GM23338 (cell line): ENCODE data around the gene C5orf22. TPM values are rescaled to one million over a fixed set of nuclear protein-coding genes. Genes with fewer than 3 reads are reported as not detected.
"Not testable (repeated sequence)": the region's sequence is repeated elsewhere in the genome, so short reads cannot be mapped to it uniquely, and the experiment has no call there.

ENCODE experiments used
- ATAC-seq: fragments of 200-7000 bp; cut with Tn5 transposase; 3 replicates; pipeline ENCODE4 v1.9.1; 2020
- DNase-seq: peaks from one replicate; pipeline ENCODE4 v3.0.0-alpha.2; 2015; ENCODE audit warnings: low spot score
- H2AFZ ChIP-seq: fragments of 200-600 bp; sonication (generic); 2 replicates; pipeline ENCODE4 v1.8.0; 2016; ENCODE audit warnings: antibody characterized with exemption, mild to moderate bottlenecking, moderate library complexity
- H3F3A ChIP-seq: fragments of 200-600 bp; sonication (generic); replicated peaks from 2 replicates; pipeline ENCODE4 v1.8.0; 2017; ENCODE audit warnings: antibody characterized with exemption, mixed run types, low read depth
- H3K27ac ChIP-seq: fragments of 200-600 bp; sonication (generic); 2 replicates; pipeline ENCODE4 v1.6.1; 2016; ENCODE audit warnings: low read depth
- H3K27me3 ChIP-seq: fragments of 200-600 bp; sonication (generic); 2 replicates; pipeline ENCODE4 v1.8.0; 2016; ENCODE audit warnings: mild to moderate bottlenecking, mixed run types, moderate library complexity; ENCODE audit not compliant: insufficient read depth
- H3K36me3 ChIP-seq: fragments of 200-600 bp; sonication (generic); 2 replicates; pipeline ENCODE4 v1.8.0; 2016; ENCODE audit warnings: mild to moderate bottlenecking; ENCODE audit not compliant: insufficient read depth
- H3K4me1 ChIP-seq: fragments of 200-600 bp; sonication (generic); 2 replicates; pipeline ENCODE4 v1.8.0; 2016; ENCODE audit warnings: mild to moderate bottlenecking, moderate library complexity; ENCODE audit not compliant: insufficient read depth
- H3K4me2 ChIP-seq: fragments of 200-600 bp; sonication (generic); 2 replicates; pipeline ENCODE4 v1.7.1; 2017; ENCODE audit warnings: mixed run types
- H3K4me3 ChIP-seq: fragments of 200-600 bp; sonication (generic); 2 replicates; pipeline ENCODE4 v1.6.1; 2016; ENCODE audit warnings: mixed run types
- H3K79me2 ChIP-seq: fragments of 200-600 bp; sonication (generic); replicated peaks from 2 replicates; pipeline ENCODE4 v1.8.0; 2017; ENCODE audit warnings: mild to moderate bottlenecking; ENCODE audit not compliant: insufficient read depth
- H3K9me2 ChIP-seq: fragments of 200-600 bp; sonication (generic); 2 replicates; pipeline ENCODE4 v1.8.0; 2017; ENCODE audit not compliant: insufficient read depth
- H4K20me1 ChIP-seq: fragments of 200-600 bp; sonication (generic); replicated peaks from 2 replicates; pipeline ENCODE4 v1.8.0; 2017; ENCODE audit warnings: mild to moderate bottlenecking; ENCODE audit not compliant: insufficient read depth
- H3K27ac Mint-ChIP-seq: 2 replicates; pipeline ENCODE4 v1.8.0; 2020; ENCODE audit warnings: inconsistent platforms, mild to moderate bottlenecking, moderate library complexity, mixed read lengths
- H3K27me3 Mint-ChIP-seq: 3 replicates; pipeline ENCODE4 v1.8.0; 2022; ENCODE audit warnings: low read depth, mild to moderate bottlenecking, moderate library complexity, mixed read lengths, inconsistent platforms; ENCODE audit not compliant: insufficient read depth, poor library complexity
- H3K36me3 Mint-ChIP-seq: 3 replicates; pipeline ENCODE4 v1.8.0; 2021; ENCODE audit warnings: low read depth, mild to moderate bottlenecking, inconsistent platforms, moderate library complexity, mixed read lengths
- H3K4me1 Mint-ChIP-seq: 3 replicates; pipeline ENCODE4 v1.8.0; 2020; ENCODE audit warnings: mild to moderate bottlenecking, inconsistent platforms, mixed read lengths
- H3K4me3 Mint-ChIP-seq: 3 replicates; pipeline ENCODE4 v1.8.0; 2021; ENCODE audit warnings: moderate library complexity, mild to moderate bottlenecking, inconsistent platforms, mixed read lengths
- H3K9me3 Mint-ChIP-seq: 3 replicates; pipeline ENCODE4 v1.8.0; 2020; ENCODE audit warnings: moderate library complexity, mild to moderate bottlenecking, inconsistent platforms, mixed read lengths
- ETS1 ChIP-seq: IDR thresholded peaks from 2 replicates; pipeline ENCODE4 v1.6.1; 2016; ENCODE audit warnings: antibody characterized with exemption
- EZH2phosphoT487 ChIP-seq: fragments of 200-600 bp; sonication (generic); IDR thresholded peaks from one replicate; pipeline ENCODE4 v1.8.1; 2018; ENCODE audit warnings: antibody characterized with exemption; ENCODE audit not compliant: unreplicated experiment
- POLR2AphosphoS5 ChIP-seq: IDR thresholded peaks from 2 replicates; pipeline ENCODE4 v1.6.1; 2016; ENCODE audit warnings: antibody characterized with exemption, low read depth
- REST ChIP-seq: IDR thresholded peaks from one replicate; pipeline ENCODE4 v1.6.1; 2018; ENCODE audit warnings: antibody characterized with exemption; ENCODE audit not compliant: unreplicated experiment
- ZNF114 ChIP-seq: fragments of 250-450 bp; sonication (Bioruptor Pico); IDR thresholded peaks from 2 replicates; pipeline ENCODE4 v1.5.0; 2020; ENCODE audit warnings: mild to moderate bottlenecking, moderate library complexity
- ZNF331 ChIP-seq: fragments of 250-450 bp; sonication (Bioruptor Pico); IDR thresholded peaks from 2 replicates; pipeline ENCODE4 v1.5.0; 2020; ENCODE audit warnings: low read depth, mild to moderate bottlenecking, moderate library complexity
- polyA plus RNA-seq: library from polyadenylated mRNA; unstranded; fragments of >200 nt; fragmentation: Nextera tagmentation; extraction: Ambion mirVana; gene quantifications from 2 replicates; pipeline ENCODE4 v1.2.1, GENCODE V29; 2016
- total RNA-seq: library from RNA; depleted of rRNA; stranded (reverse); fragments of >200 nt; shearing (Covaris generic); gene quantifications from 2 replicates; pipeline ENCODE4 v1.2.3, GENCODE V29; 2014

C5orf22 gene
- total and polyA plus RNA-seq, 2 experiments from 2014 or later: 13.6 to 30.9 TPM

- TF ChIP-seq ETS1 (no peak), ZNF114 (CRISPR knock-in tag) (no peak), ZNF331 (CRISPR knock-in tag) (no peak), REST (no peak)
These were observed 66.8 kb downstream of the C5orf22 start (continued) for GRCh38 chr5:31598640-31599611.

DNA sequence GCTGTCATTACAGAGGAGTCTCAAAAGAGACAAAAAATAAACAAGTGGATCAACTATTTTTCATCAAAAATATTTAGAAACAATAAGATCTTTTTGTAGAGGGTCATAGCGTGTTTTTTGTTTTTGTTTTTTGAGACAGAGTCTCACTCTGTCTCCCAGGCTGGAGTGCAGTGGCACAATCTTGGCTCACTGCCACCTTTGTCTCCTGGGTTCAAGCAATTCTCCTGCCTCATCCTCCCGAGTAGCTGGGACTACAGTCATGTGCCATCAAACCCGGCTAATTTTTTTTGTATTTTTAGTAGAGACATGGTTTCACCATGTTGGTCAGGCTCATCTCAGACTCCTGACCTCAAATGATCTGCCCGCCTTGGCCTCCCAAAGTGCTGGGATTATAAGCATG lies 70.2 kb downstream of the C5orf22 start:
- not testable (repeated sequence) for H3K79me2 ChIP-seq, DNase-seq, H3K27ac Mint-ChIP-seq, H3K4me3 ChIP-seq, H3K9me2 ChIP-seq, H3K27ac ChIP-seq, H3K4me2 ChIP-seq, H3K9me3 Mint-ChIP-seq, H3K4me1 ChIP-seq, H2AFZ ChIP-seq, H3K27me3 ChIP-seq, H4K20me1 ChIP-seq, H3K4me3 Mint-ChIP-seq, H3K36me3 Mint-ChIP-seq, H3K36me3 ChIP-seq, H3K4me1 Mint-ChIP-seq, H3F3A ChIP-seq, H3K27me3 Mint-ChIP-seq, ATAC-seq

DNA sequence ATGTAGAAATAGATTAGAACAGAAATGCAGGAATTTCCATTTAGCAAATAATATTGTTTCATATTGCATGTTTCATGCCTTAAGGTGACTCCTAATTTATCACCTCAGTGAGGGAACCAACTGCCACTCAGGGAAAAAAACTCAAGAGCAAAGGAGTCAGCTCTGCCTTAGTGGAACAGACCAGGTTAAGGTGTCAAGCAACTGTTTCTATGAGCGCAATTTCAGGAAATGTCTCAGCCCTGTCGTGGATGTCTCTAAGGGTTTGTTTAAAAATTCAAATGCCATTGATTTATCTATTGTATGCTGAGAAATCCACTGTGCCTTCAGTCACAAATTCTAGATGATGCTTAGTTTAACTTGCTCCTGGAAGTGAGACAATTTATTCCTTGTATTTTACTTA lies 72.1 kb downstream of the C5orf22 start:
- no peak for DNase-seq
- Mint-ChIP-seq H3K4me1 (no peaks in the 10 kb centered on the region), H3K27me3 (no peaks in the 10 kb centered on the region), H3K27ac (no peak overlapping the region), H3K9me3 (no peaks in the 10 kb centered on the region), H3K36me3 (no peaks in the 10 kb centered on the region), H3K4me3 (no peak overlapping the region)
- Histone ChIP-seq H3K27ac (no peak overlapping the region), H3F3A (no peaks in the 10 kb centered on the region), H3K79me2 (no peaks in the 10 kb centered on the region), H3K9me2 (no peaks in the 10 kb centered on the region), H3K36me3 (no peaks in the 10 kb centered on the region), H3K4me2 (no peak overlapping the region), H3K4me1 (no peaks in the 10 kb centered on the region), H3K27me3 (no peaks in the 10 kb centered on the region), H4K20me1 (no peaks in the 10 kb centered on the region), H3K4me3 (no peak overlapping the region), H2AFZ (no peak overlapping the region)
- ATAC-seq: no peak
- TF ChIP-seq EZH2phosphoT487 (no peak), POLR2AphosphoS5 (no peak), ETS1 (no peak), ZNF331 (CRISPR knock-in tag) (no peak)
